Liver (tissue), 3 donors: Measurements from ENCODE around the gene RHNO1.

Source experiments
- CTCF ChIP-seq: fragments of 150-350 bp; IDR thresholded peaks from 2 replicates; pipeline ENCODE4 v1.5.1; 2017; ENCODE audit warnings: improper control_type of control experiment, low read depth, low read length; ENCODE audit not compliant: missing input control
- EGR1 ChIP-seq, 2 donors: IDR thresholded peaks; 2 replicates each; pipeline ENCODE4 v1.6.1; 2016 to 2018; ENCODE audit warnings: antibody characterized with exemption in 2 of 2, low read depth in 2 of 2
- JUND ChIP-seq, 2 donors: IDR thresholded peaks; 2 replicates each; pipeline ENCODE4 v1.6.1; 2016; ENCODE audit warnings: antibody characterized with exemption in 2 of 2
- RAD21 ChIP-seq, 2 donors: IDR thresholded peaks; 2 replicates each; pipeline ENCODE4 v1.6.1; 2016; ENCODE audit warnings: antibody characterized with exemption in 2 of 2, mild to moderate bottlenecking in 2 of 2
- RXRA ChIP-seq, 2 donors: IDR thresholded peaks; 2 replicates each; pipeline ENCODE4 v1.6.1; 2017 to 2018; ENCODE audit warnings: antibody characterized with exemption in 2 of 2, mild to moderate bottlenecking in 1 of 2
- SP1 ChIP-seq: IDR thresholded peaks from 2 replicates; pipeline ENCODE4 v1.6.1; 2018; ENCODE audit warnings: antibody characterized with exemption, mild to moderate bottlenecking
- TAF1 ChIP-seq: conservative IDR thresholded peaks from 2 replicates; pipeline ENCODE4 v1.6.1; 2016; ENCODE audit warnings: antibody characterized with exemption, mild to moderate bottlenecking
- YY1 ChIP-seq: IDR thresholded peaks from 2 replicates; pipeline ENCODE4 v1.6.1; 2016; ENCODE audit warnings: antibody characterized with exemption, mild to moderate bottlenecking
- TF ChIP-seq, protein P1 (sequence below): IDR thresholded peaks from 2 replicates; pipeline ENCODE4 v1.6.1; 2016; ENCODE audit warnings: antibody characterized with exemption
- TF ChIP-seq, protein P2 (sequence below): IDR thresholded peaks from 2 replicates; pipeline ENCODE4 v1.6.1; 2016; ENCODE audit warnings: antibody characterized with exemption
- donor health status: healthy.
- donor health status: healthy.

DNA sequence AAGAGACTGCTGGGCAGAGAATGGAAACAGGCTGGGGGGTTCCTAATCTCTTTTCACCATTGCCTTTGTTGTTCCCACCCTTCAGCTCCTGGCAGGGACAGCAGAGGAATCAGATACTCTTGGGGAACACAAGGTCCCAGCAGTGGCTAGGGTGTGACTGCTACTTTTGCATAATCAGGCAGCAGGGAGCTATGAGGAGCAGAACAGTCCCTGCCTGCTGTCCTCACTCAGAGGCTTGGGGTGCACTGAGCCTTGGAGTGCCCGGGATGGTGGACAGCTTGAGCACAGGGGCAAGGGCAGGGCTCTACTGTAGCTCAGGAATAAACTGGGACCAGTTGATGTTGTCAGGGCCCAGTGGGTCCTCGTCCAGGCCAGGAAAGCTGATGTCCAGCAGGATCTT, 18.7 kb upstream of the RHNO1 start:
- TF ChIP-seq CTCF (no peak), TAF1 (no peak), SP1 (no peak), RXRA (IDR thresholded peaks at IDR 0.05) (no peak), YY1 (no peak), JUND (IDR thresholded peaks at IDR 0.05) (no peak), EGR1 (IDR thresholded peaks at IDR 0.05; ENCODE audit: low read depth in 2 of 2) (no peak), RAD21 (IDR thresholded peaks at IDR 0.05) (no peak)
- TF ChIP-seq, protein P1, sequence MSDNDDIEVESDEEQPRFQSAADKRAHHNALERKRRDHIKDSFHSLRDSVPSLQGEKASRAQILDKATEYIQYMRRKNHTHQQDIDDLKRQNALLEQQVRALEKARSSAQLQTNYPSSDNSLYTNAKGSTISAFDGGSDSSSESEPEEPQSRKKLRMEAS: no peak
- TF ChIP-seq, protein P2, sequence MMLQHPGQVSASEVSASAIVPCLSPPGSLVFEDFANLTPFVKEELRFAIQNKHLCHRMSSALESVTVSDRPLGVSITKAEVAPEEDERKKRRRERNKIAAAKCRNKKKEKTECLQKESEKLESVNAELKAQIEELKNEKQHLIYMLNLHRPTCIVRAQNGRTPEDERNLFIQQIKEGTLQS: no peak
